NT2/D1 (cell line): ENCODE data around the gene MAST4.

Experiments used
- SUZ12 ChIP-seq: IDR thresholded peaks from 2 replicates; pipeline ENCODE4 v1.6.1; 2011; ENCODE audit not compliant: insufficient read length, insufficient read depth; ENCODE audit errors: extremely low read depth
- YY1 ChIP-seq: IDR thresholded peaks from 2 replicates; pipeline ENCODE4 v1.6.1; 2011; ENCODE audit not compliant: insufficient read length, insufficient read depth
- ZNF274 ChIP-seq: IDR thresholded peaks from 2 replicates; pipeline ENCODE4 v1.6.1; 2011; ENCODE audit warnings: mild to moderate bottlenecking, low read depth, low read length

- TF ChIP-seq SUZ12 (no peak), YY1 (no peak), ZNF274 (no peak)
These were observed 41.3 kb upstream of the MAST4 start for GRCh38 chr5:66554884-66555283.
